AG09319 (cell line): ENCODE measurements around the gene ZNRF3.

Source experiments
- DNase-seq: peaks from one replicate; pipeline ENCODE4 v3.0.0-alpha.2; 2010; ENCODE audit warnings: low read depth; ENCODE audit errors: extremely low read depth
- CTCF ChIP-seq: IDR thresholded peaks from 2 replicates; pipeline ENCODE4 v1.5.1; 2011; ENCODE audit warnings: low read depth, mild to moderate bottlenecking, inconsistent platforms, low read length, moderate library complexity

The ZNRF3 gene

GRCh38 chr22:28949788-28950187 lies 66.4 kb downstream of the ZNRF3 start:
- peak; percentile 11 for DNase-seq
- TF ChIP-seq CTCF: no peak

DNA sequence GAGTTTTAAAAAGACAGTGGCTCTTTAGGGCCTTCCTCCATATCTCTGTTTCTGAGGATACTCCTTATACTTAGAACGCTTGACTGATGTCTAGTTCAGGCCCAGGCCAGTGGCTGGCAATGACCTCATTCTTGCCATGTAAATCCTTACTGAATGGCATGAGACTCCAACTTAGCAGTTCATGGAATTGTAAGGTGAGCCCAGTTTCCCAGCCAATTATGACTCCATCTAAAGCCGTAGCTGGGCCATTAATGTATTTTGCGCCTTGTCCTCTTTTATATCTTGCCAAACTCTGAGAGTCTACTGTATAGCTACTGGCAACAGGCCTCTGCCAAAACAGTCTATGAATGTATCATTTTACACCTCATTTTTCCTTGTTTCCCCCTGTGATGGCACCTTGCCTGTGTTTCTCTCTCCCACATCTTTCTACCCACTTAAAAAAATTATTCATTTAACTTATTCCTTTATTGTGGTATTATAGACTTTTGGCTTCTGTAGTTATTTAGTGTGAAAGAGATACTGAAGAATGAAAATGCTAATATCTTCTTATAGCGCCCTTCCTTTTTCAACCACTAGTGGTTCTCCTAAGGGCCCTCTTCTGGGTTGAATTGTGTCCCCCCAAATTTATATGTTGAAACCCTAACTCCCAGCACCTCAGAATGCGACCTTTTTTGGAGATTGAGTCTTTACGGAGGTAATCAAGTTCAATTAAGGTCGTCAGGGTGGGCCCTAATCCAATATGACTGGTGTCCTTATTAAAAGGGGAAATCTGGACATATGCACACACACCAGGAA lies 67.4 kb downstream of the ZNRF3 start:
- DNase-seq: no peak
- TF ChIP-seq CTCF: no peak

DNA sequence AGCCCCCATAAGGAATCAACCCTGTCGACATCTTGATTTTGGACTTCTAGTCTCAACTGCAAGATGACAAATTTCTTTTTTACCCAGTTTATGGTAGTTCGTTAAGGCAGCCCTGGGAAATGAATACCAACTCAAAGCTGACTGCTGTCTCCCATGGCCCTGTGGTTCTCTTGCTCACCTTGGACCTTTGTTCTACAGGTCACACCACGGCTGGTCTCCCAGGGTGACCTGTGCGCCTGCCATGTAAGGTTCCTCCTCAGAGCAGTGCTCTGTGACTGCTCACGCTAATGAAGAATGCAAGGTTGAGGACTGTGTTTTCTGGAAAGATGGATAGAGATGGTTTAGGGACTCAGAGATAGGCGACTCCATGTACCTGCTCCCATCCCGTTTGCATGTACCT lies 68.2 kb downstream of the ZNRF3 start:
- DNase-seq: no peak
- TF ChIP-seq CTCF: no peak

DNA sequence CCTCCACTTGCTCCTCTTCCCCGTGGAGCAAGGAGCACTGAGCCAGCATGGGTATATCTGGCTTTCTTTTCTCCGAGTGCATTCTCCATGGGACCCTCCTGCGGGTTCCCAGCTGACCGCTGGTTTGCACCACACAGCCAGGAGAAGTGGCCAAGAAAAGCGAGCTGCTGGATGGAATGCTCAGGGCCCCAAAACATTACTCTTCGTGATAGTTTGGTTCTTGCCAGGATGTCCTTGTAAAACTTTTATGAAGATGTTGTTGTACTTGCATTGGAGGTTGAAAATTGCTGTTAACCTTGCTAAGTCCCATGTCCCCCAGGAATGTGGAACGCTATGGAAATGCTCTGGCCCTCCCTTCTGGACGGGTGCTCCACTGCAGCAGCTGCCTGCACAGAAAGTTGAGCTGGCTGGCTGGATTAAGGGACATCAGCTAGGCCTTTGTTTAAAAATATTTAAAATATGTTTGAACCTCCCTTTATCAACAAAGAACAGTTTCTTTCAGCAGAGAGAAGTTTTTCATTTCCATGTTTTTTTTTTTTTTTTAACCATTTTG lies 68.7 kb downstream of the ZNRF3 start:
- no peak for DNase-seq
- peak; percentile 27 for TF ChIP-seq CTCF

- no peak for DNase-seq
- TF ChIP-seq CTCF: no peak
Observed at GRCh38 chr22:28952857-28953256, 69.5 kb downstream of the ZNRF3 start.

DNA sequence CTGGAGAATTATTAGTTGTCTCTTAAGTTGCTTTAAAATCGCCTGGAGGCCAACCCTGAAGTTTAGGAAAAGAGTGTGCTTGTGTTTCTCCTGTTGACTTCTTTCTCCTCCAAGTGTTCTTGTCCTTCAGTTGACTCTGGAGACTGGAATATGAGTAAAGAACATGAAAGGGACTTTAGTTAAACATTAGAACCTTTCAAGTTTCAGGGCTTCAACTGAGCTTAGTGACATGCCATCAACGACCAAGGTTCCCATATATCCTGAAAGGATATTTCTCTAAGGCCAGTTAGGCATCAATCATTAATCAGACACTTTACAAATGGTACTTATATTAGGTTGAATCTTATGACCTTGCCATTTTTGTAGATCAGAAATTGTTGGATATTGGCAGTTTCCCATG lies 70.0 kb downstream of the ZNRF3 start:
- no peak for DNase-seq
- TF ChIP-seq CTCF: no peak
